Measurements from ENCODE around the gene PLEKHM1. TPM values are rescaled to one million over a fixed set of nuclear protein-coding genes. Genes with fewer than 3 reads are reported as not detected.
A peak's percentile ranks its signal among the peaks of the same experiment; 100 is the strongest.

PLEKHM1 gene
- total and polyA plus RNA-seq, 2 donors (not counting 3 experiments of a cell fraction or from before 2014, with no cell fraction given), result 29.7 to 52.0 TPM

DNA sequence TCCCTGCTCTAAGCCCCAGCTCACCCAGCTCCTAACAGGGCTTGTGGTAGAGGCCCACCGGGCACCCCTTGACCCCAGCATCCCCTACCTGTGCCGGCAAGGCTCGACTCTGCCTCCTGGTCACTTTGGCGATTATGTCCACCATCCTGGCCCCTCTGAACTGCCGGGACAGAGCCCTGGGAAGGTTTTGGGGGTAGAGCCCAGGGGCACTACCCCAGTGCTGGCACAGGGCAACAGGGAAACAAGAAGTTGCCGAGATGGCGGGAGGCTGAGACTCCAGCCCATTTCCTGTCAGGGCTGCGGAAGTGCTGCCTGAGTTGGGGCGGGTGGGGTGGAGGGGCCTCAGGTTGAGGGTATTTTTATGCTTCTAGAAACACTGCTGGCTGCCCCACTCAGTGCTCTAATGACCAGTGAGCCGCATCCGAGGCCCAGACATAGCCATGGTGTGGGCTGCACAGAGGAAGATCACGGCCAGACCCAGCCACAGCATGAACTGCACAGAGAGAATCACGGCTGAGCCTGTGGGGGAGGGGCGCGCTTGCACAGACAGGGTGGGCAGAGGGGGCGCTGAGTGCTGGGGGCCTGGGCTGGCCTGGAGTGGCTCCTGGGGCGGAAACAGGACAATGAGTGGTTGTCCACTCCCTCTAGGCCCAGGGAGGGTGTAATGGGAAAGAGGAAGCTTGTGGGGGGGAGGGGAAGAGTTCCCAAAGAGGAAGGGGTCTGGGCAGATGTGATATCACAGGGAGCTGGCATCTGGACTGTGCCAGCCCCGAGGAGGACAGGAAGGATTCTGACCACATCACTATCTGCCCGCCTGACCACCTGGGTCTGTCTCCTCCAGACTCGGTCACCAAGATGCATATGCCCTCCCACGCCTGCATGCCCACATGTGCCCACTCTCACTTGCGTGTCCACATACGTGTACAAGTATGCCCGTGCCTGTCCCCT lies 80.1 kb downstream of the PLEKHM1 start:
- TF ChIP-seq POLR2AphosphoS5 (IDR thresholded peaks at IDR 0.05; ENCODE audit: insufficient read depth, low read depth, low read length), result peak; percentile 14
- no peak for TF ChIP-seq MYC (IDR thresholded peaks at IDR 0.05; ENCODE audit: low read depth, low read length)
- Histone ChIP-seq H3K9me3 (replicated peaks; ENCODE audit: control insufficient read depth, insufficient read depth, low read length) (no peaks in the 10 kb centered on the region), H3K9me1 (replicated peaks; ENCODE audit: control insufficient read depth, extremely low read depth, insufficient read depth, low read length) (no peaks in the 10 kb centered on the region), H4K20me1 (replicated peaks; ENCODE audit: control insufficient read depth, extremely low read depth, insufficient read depth, low read length) (no peaks in the 10 kb centered on the region), H3K4me2 (ENCODE audit: insufficient read depth, low read length) (peak overlapping the region; percentile 36), H3K27ac (ENCODE audit: insufficient read depth, low read depth, low read length) (no peak overlapping the region), H3K9ac (replicated peaks; ENCODE audit: extremely low read depth, insufficient read depth, low read length) (peak overlapping the region; percentile 40), H3K27me3 (ENCODE audit: control insufficient read depth in 2 of 2, insufficient read depth in 2 of 2, low read length in 2 of 2) (no peaks in the 10 kb centered on the region), H2AFZ (ENCODE audit: low read depth, low read length) (peak overlapping the region; percentile 86), H3K36me3 (ENCODE audit: control insufficient read depth in 2 of 2, extremely low read depth in 1 of 2, insufficient read depth in 2 of 2, low read length in 2 of 2) (peaks cover 0 to 2% of the 10 kb centered on the region in 2 experiments), H3K4me1 (ENCODE audit: control insufficient read depth, extremely low read depth, insufficient read depth, low read length) (peaks cover 12% of the 10 kb centered on the region), H3K79me2 (ENCODE audit: control insufficient read depth, insufficient read depth, low read length) (no peaks in the 10 kb centered on the region), H3K4me3 (replicated peaks in 1 of 3; ENCODE audit: insufficient read depth in 1 of 3, low read depth in 1 of 3, low read length in 3 of 3) (peak overlapping the region in 1 of 3 experiments; percentile 15)
- CTCF ChIA-PET, result interaction anchor here (1.5 kb wide), 1 partner anchor 191 kb away, joined by 4 read pairs; no protein-coding TSS in a partner anchor
- intact Hi-C loops (cut with micrococcal nuclease), result no loop called here
- dilution Hi-C loops (cut with MboI; ENCODE audit: extremely low pct_ligation_motif_present, low sequenced_read_pairs), result no loop called here
- POLR2A ChIA-PET, result no interaction called here
- FAIRE-seq (peak; percentile 79), DNase-seq (ENCODE audit: low read depth, low spot score) (no peak)
- BruUV-seq (replicated peaks), result no TSS peak

DNA sequence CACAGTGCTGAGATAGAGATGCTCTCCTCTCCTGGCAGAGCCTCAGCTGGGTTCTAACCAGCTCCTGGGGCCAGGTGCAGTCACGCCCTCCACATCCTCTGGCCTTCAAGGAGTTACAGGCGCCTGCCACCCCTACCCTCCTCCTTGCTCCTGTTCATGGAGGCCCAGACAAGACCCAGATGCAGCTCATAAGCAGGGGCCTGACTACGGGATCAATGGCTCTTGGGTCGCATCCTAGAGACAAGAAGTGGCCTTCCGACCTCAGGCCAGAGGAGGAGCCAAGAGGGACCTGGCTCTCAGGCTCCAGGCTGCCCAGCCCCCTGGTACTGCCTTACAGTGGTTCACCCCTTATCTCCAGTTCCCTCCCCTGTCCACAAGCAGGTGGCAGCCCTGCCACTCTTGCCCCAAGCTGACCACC lies 80.9 kb downstream of the PLEKHM1 start:
- no TSS peak for BruUV-seq (replicated peaks)
- H3K4me2 ChIP-seq (ENCODE audit: insufficient read depth, low read length), result peak overlapping the region; percentile 36
- H4K20me1 ChIP-seq (replicated peaks; ENCODE audit: control insufficient read depth, extremely low read depth, insufficient read depth, low read length), result no peaks in the 10 kb centered on the region
- POLR2A ChIA-PET, result no interaction called here
- H3K4me1 ChIP-seq (ENCODE audit: control insufficient read depth, extremely low read depth, insufficient read depth, low read length), result peaks cover 12% of the 10 kb centered on the region
- peaks cover 0 to 5% of the 10 kb centered on the region in 2 experiments for H3K36me3 ChIP-seq (ENCODE audit: control insufficient read depth in 2 of 2, extremely low read depth in 1 of 2, insufficient read depth in 2 of 2, low read length in 2 of 2)
- H3K9me1 ChIP-seq (replicated peaks; ENCODE audit: control insufficient read depth, extremely low read depth, insufficient read depth, low read length), result no peaks in the 10 kb centered on the region
- intact Hi-C loops (cut with micrococcal nuclease) (no loop called here), dilution Hi-C loops (cut with MboI; ENCODE audit: extremely low pct_ligation_motif_present, low sequenced_read_pairs) (no loop called here)
- no peaks in the 10 kb centered on the region for H3K27me3 ChIP-seq (ENCODE audit: control insufficient read depth in 2 of 2, insufficient read depth in 2 of 2, low read length in 2 of 2)
- CTCF ChIA-PET, result interaction anchor here (0.9 to 1.5 kb wide), 2 partner anchors 132 to 190 kb away, joined by 3 to 4 read pairs; no protein-coding TSS in a partner anchor
- H2AFZ ChIP-seq (ENCODE audit: low read depth, low read length), result peak overlapping the region; percentile 86
- FAIRE-seq (no peak), DNase-seq (ENCODE audit: low read depth, low spot score) (no peak)
- TF ChIP-seq MYC (IDR thresholded peaks at IDR 0.05; ENCODE audit: low read depth, low read length), result no peak
- no peak for TF ChIP-seq POLR2A (IDR thresholded peaks at IDR 0.05; ENCODE audit: low read depth, low read length)
- TF ChIP-seq, protein P1, sequence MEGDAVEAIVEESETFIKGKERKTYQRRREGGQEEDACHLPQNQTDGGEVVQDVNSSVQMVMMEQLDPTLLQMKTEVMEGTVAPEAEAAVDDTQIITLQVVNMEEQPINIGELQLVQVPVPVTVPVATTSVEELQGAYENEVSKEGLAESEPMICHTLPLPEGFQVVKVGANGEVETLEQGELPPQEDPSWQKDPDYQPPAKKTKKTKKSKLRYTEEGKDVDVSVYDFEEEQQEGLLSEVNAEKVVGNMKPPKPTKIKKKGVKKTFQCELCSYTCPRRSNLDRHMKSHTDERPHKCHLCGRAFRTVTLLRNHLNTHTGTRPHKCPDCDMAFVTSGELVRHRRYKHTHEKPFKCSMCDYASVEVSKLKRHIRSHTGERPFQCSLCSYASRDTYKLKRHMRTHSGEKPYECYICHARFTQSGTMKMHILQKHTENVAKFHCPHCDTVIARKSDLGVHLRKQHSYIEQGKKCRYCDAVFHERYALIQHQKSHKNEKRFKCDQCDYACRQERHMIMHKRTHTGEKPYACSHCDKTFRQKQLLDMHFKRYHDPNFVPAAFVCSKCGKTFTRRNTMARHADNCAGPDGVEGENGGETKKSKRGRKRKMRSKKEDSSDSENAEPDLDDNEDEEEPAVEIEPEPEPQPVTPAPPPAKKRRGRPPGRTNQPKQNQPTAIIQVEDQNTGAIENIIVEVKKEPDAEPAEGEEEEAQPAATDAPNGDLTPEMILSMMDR (IDR thresholded peaks at IDR 0.05; ENCODE audit: extremely low read depth in 1 of 2, insufficient read depth in 1 of 2, low read depth in 1 of 2, low read length in 2 of 2), result no peak
- no peak for TF ChIP-seq POLR2AphosphoS5 (IDR thresholded peaks at IDR 0.05; ENCODE audit: insufficient read depth, low read depth, low read length)
- TF ChIP-seq, protein P2, sequence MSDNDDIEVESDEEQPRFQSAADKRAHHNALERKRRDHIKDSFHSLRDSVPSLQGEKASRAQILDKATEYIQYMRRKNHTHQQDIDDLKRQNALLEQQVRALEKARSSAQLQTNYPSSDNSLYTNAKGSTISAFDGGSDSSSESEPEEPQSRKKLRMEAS (IDR thresholded peaks at IDR 0.05; ENCODE audit: insufficient read depth, insufficient read length), result no peak
- no peak for TF ChIP-seq EZH2 (IDR thresholded peaks at IDR 0.05; ENCODE audit: borderline replicate concordance, low read depth, low read length, severe bottlenecking)
- no peak for TF ChIP-seq GATA2 (IDR thresholded peaks at IDR 0.05; ENCODE audit: insufficient read depth, insufficient read length, low read depth, low read length)
- TF ChIP-seq FOS (IDR thresholded peaks at IDR 0.05; ENCODE audit: borderline replicate concordance, insufficient read depth, low read length), result no peak
- TF ChIP-seq JUN (IDR thresholded peaks at IDR 0.05; ENCODE audit: borderline replicate concordance, insufficient read depth, insufficient read length, low read depth), result no peak
- H3K9me3 ChIP-seq (replicated peaks; ENCODE audit: control insufficient read depth, insufficient read depth, low read length), result no peaks in the 10 kb centered on the region
- H3K4me3 ChIP-seq (replicated peaks in 1 of 3; ENCODE audit: insufficient read depth in 1 of 3, low read depth in 1 of 3, low read length in 3 of 3), result no peak overlapping the region
- no peaks in the 10 kb centered on the region for H3K79me2 ChIP-seq (ENCODE audit: control insufficient read depth, insufficient read depth, low read length)
- H3K9ac ChIP-seq (replicated peaks; ENCODE audit: extremely low read depth, insufficient read depth, low read length), result no peak overlapping the region
- no peak overlapping the region for H3K27ac ChIP-seq (ENCODE audit: insufficient read depth, low read depth, low read length)

Data from endothelial cell of umbilical vein (primary cell).